Activated CD8-positive, alpha-beta memory T cell treated with anti-CD3 and anti-CD28 coated beads for 48 hours (primary cell): ENCODE data around the gene SYNGR3.
A peak's percentile ranks its signal among the peaks of the same experiment; 100 is the strongest.

Source experiments
- DNase-seq, 3 experiments: peaks; one replicate each; pipeline ENCODE4 v3.0.0-alpha.2; 2020; ENCODE audit warnings: low read depth in 2 of 3, low spot score in 2 of 3

Gene SYNGR3

GRCh38 chr16:1976951-1977874 lies 12.6 kb upstream of the SYNGR3 start:
- no peak for DNase-seq

- DNase-seq = no peak
Observed at GRCh38 chr16:1977875-1978268, 11.9 kb upstream of the SYNGR3 start.

GRCh38 chr16:1978476-1979120 lies 11.2 kb upstream of the SYNGR3 start:
- no peak for DNase-seq

- no peak for DNase-seq
Observed at GRCh38 chr16:1979271-1980029, 10.3 kb upstream of the SYNGR3 start.

- DNase-seq = no peak
Observed at GRCh38 chr16:1980030-1980769, 9.6 kb upstream of the SYNGR3 start.

GRCh38 chr16:1980770-1981087 lies 9.0 kb upstream of the SYNGR3 start:
- DNase-seq = no peak

GRCh38 chr16:1981398-1981836 lies 8.4 kb upstream of the SYNGR3 start, which contains the start of gene NOXO1:
Gene NOXO1 (minus strand): TSS chr16:1981469. CDS start chr16:1981179, 290 bp downstream.
- no peak for DNase-seq

GRCh38 chr16:1982013-1982433 lies 7.7 kb upstream of the SYNGR3 start:
- no peak for DNase-seq

GRCh38 chr16:1982991-1983543 lies 6.7 kb upstream of the SYNGR3 start:
- DNase-seq = no peak

- peak in 1 of 3 experiments; percentile 72 for DNase-seq
Observed at GRCh38 chr16:1983544-1984346, 6.0 kb upstream of the SYNGR3 start, which contains the start of gene GFER. Gene GFER (plus strand): TSS chr16:1984193. CDS start chr16:1984219, 26 bp downstream.

GRCh38 chr16:1984347-1985225 lies 5.2 kb upstream of the SYNGR3 start:
- DNase-seq = no peak

GRCh38 chr16:1985466-1986150 lies 4.2 kb upstream of the SYNGR3 start:
- DNase-seq = no peak

- no peak for DNase-seq
Observed at GRCh38 chr16:1987198-1987597, 2.6 kb upstream of the SYNGR3 start.

GRCh38 chr16:1990101-1990350 lies 256 bp downstream of the SYNGR3 start:
- no peak for DNase-seq

GRCh38 chr16:1990351-1991134 lies 773 bp downstream of the SYNGR3 start:
- no peak for DNase-seq

GRCh38 chr16:1991135-1991551 lies 1.4 kb downstream of the SYNGR3 start:
- DNase-seq = peak in 1 of 3 experiments; percentile 38

- no peak for DNase-seq
Observed at GRCh38 chr16:1991588-1991947, 1.8 kb downstream of the SYNGR3 start.
